ENCODE data around the gene PNPLA8.

Gene PNPLA8

DNA sequence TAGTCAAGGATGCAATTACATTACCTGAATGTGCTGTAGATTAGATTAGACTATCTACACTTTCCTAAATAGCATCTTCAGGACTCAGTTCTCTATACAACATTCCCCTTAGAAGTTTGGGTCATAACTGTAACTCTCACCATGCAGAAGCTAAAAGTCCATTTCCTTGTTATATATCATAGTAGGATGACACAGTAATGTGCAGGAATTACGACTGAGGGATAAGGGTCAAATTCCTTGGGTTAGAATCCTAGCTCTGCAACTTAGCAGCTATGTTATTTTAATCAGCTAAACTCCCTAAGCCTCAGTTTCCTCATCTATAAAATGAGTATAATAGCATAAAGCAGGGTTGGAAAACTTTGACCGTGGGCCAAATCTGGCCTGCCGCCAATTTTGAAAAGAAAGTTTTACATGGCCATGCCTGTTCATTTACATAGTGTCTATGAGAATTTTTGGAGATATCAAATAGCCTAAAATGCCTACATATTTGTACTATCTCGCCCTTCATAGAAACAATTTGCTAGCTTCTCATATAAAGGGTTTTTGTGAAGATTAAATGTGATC, 84.5 kb downstream of the PNPLA8 start:
- DNase-seq (ENCODE audit: low read depth): no peak

- DNase-seq (ENCODE audit: low read depth): no peak
Measured at GRCh38 chr7:108440613-108441012, 85.3 kb downstream of the PNPLA8 start.

DNA sequence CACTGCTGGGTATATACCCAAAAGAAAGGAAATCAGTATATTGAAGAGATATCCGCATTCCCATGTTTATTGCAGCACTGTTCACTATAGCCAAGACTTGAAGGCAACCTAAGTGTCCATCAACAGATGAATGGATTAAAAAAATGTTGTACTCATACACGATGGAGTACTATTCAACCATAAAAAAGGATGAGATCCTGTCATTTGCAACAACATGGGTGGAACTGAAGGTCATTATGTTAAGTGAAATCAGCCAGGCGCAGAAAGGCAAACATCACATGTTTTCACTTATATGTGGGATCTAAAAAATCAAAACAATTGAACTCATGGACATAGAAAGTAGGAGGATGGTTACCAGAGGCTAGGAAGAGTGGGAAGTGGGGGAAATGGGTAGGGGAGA, 89.0 kb downstream of the PNPLA8 start:
- DNase-seq (ENCODE audit: low read depth): no peak

DNA sequence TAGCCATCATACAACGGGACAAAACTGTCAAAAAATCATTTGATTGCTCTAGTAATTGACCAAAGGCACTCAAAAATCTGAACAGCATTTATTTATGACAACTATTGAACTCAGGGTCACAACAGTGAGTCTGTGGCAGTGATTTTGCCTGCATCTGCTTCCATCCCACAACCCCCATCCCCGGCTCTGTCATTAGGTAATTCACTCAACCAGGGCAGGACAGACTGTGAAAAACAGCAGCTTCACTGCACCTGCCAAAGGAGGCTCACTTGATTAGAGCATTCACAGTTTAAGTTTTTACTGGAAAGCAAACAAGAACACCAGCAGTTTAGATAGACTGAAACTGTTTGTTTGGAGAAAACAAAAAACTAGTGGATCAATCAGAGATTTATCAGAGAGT, 91.9 kb downstream of the PNPLA8 start:
- DNase-seq (ENCODE audit: low read depth): no peak

GRCh38 chr7:108431099-108431498, 94.8 kb downstream of the PNPLA8 start:
- DNase-seq (ENCODE audit: low read depth): no peak

DNA sequence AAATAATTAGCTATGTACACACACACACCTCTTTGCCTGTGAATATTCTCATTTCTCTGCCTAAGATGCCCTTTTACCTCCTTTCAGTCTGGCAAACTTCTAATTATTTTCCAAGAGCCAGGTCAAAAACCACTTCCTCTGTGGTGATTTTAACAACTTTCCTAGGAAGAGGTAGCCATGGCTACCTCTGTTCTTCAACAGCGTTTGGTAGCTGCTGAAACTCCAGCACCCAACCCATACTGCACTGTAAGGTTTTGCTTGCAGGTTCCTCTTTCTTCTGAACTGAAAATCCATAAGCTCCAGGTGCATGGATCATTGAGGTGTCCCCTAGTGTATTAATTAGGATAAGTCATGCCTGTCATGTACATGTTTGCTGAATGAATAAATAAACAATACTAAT, 95.3 kb downstream of the PNPLA8 start:
- DNase-seq (ENCODE audit: low read depth): no peak

DNA sequence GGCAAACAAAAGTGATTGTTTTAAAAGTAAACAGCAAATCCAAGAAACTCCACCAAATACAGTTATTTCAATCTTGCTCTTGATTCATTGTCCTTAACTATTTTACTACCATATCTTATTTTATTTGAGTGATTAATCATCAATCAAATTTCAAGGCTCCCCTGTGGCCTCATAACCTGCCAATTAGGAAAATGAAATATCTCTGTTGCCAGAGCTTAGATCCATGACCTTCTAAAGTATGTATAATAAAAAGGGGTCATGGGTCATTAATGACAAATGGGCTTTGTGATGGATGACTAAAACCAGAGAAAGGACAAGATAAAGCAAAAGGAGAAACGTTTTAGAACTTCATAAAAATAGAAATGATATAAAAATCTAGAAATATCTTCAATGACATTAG, 98.2 kb downstream of the PNPLA8 start:
- DNase-seq (ENCODE audit: low read depth): no peak

- DNase-seq (ENCODE audit: low read depth): no peak
Measured at GRCh38 chr7:108425714-108426275, 100.1 kb downstream of the PNPLA8 start.

- DNase-seq (ENCODE audit: low read depth): no peak
Measured at GRCh38 chr7:108424013-108424412, 101.9 kb downstream of the PNPLA8 start.

- no peak for DNase-seq (ENCODE audit: low read depth)
Measured at GRCh38 chr7:108423089-108423989, 102.6 kb downstream of the PNPLA8 start.

DNA sequence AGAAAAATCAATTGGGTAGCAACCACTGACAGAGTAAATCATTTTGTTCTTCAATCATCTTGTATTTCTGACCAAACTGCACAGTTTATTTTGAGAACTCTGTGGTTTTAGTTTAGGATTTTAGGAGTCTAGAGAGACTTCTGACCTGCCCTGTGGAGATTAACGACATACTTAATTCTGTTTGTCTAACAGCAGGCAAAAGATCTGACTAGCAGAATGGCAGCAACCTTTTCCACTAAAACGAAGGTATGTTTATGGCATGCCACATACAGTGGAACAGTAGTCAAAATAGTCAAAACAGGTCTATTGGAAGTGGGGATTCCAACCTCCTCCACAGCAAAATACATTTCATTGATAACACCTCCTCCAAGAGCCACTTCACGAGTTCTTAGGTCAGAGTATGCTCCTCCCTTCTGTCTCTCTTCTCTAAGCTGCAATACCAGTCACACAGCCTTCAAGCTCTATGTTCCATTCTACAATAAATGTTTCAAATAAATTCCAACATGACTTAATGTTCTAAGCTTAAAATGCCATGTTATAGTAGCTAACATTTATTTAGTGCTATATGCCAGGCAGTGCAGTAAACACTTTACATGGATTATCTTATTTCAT, 104.1 kb downstream of the PNPLA8 start:
- DNase-seq (ENCODE audit: low read depth): no peak
